IPS DF 6.9 (cell line): ENCODE measurements around the gene IVD.

Source experiments
- DNase-seq: peaks from one replicate; pipeline ENCODE4 v3.0.0-alpha.2; 2013; ENCODE audit warnings: low read depth, low spot score
- H3K27ac ChIP-seq: one replicate; pipeline ENCODE4 v1.5.1; 2013; ENCODE audit warnings: low read length, control low read depth
- H3K27me3 ChIP-seq: 2 replicates; pipeline ENCODE4 v1.6.1; 2013; ENCODE audit warnings: mild to moderate bottlenecking, low read length; ENCODE audit not compliant: control insufficient read depth, insufficient read depth
- H3K36me3 ChIP-seq: 2 replicates; pipeline ENCODE4 v1.6.1; 2013; ENCODE audit warnings: low read length; ENCODE audit not compliant: control insufficient read depth, insufficient read depth
- H3K4me1 ChIP-seq: 2 replicates; pipeline ENCODE4 v1.6.1; 2013; ENCODE audit warnings: low read length; ENCODE audit not compliant: control insufficient read depth, insufficient read depth
- H3K4me3 ChIP-seq: 2 replicates; pipeline ENCODE4 v1.5.1; 2013; ENCODE audit warnings: mild to moderate bottlenecking, low read length
- H3K9me3 ChIP-seq: 2 replicates; pipeline ENCODE4 v1.6.1; 2013; ENCODE audit warnings: low read length, inconsistent platforms; ENCODE audit not compliant: control insufficient read depth, insufficient read depth
- WGBS: extraction: QIAGEN DNeasy Blood & Tissue Kit; methylation state at CpG from one replicate; pipeline ENCODE4 v1.1.7; 2013; ENCODE audit warnings: mixed read lengths, missing lambda C conversion rate; ENCODE audit not compliant: insufficient read length, insufficient coverage; 5-methylcytosine and 5-hydroxymethylcytosine counted together

The IVD gene

DNA sequence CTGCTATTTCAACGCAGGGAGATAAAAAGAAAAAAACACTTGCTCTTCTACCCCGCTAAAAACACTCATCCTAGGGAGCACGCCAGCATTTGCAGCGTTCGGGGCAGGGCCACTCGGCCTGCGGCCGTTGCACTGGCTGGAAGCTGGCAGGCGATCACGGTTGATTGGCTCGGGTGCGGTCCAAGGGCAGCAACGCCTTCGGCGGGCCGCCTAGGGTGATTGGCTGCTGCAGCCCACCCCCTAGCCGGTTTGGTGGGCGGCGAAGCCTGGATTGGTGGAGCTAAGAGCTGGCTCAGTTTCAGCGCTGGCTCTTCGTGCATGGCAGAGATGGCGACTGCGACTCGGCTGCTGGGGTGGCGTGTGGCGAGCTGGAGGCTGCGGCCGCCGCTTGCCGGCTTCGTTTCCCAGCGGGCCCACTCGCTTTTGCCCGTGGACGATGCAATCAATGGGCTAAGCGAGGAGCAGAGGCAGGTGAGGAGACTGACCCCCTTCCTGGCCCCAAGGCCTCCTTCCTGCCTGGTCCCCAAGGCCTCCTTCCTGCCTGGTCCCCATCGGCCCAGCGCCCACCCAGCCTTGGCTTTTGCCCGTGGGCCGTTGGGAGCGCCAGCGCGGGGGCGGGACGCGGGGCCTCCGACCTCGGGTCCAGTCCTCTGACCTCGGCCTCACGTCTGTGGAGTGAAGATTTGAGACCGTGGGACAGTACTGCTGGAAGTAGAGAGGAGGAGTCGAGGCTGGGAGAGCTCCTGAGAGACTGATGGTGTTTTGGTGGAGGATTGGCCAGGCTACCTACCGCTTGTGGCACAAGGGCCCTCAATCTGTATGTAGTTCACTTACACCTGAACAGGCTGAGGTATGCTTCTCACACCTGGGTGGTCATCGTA is at the start of gene IVD:
Gene IVD (plus strand): TSS at position 295 of the 881 bp plus-strand sequence. CDS start 33 bp downstream, at position 328.
- no peaks in the 10 kb centered on the region for H3K4me1 ChIP-seq
- H3K27me3 ChIP-seq: no peaks in the 10 kb centered on the region
- H3K4me3 ChIP-seq: peak within 1 kb of the TSS; percentile 87
- H3K27ac ChIP-seq: no peak within 1 kb of the TSS
- H3K9me3 ChIP-seq: no peaks in the 10 kb centered on the region
- peaks cover 17% of the 10 kb centered on the region for H3K36me3 ChIP-seq
- peak; percentile 84 for DNase-seq
- WGBS: no CpG with 5 or more reads among the region's 54 CpGs

DNA sequence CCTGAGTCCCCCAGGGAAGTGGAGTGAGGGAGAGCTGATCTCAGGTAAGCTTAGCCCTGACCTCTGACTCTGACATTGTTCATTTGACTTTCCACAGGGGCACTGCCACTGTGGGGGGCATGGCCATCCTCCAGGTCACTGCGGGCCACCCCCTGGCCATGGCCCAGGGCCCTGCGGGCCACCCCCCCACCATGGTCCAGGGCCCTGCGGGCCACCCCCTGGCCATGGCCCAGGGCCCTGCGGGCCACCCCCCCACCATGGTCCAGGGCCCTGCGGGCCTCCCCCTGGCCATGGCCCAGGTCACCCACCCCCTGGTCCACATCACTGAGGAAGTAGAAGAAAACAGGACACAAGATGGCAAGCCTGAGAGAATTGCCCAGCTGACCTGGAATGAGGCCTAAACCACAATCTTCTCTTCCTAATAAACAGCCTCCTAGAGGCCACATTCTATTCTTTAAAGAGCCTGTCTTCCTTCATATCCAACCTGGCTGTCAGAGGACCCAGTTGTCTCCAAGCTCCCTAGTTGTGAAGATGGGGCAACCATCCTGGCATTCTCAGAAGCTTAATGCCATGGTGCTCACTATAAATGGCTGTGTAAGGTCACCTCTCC is 49.5 kb upstream of the IVD start:
- WGBS: no CpG with 5 or more reads among the region's 5 CpGs
- H3K36me3 ChIP-seq: no peaks in the 10 kb centered on the region
- DNase-seq: no peak
- no peak overlapping the region for H3K27ac ChIP-seq
- peaks cover 2% of the 10 kb centered on the region; the same call in 1 of the 2 replicates for H3K27me3 ChIP-seq
- no peaks in the 10 kb centered on the region for H3K9me3 ChIP-seq
- peaks cover 15% of the 10 kb centered on the region for H3K4me1 ChIP-seq
- no peak overlapping the region for H3K4me3 ChIP-seq

DNA sequence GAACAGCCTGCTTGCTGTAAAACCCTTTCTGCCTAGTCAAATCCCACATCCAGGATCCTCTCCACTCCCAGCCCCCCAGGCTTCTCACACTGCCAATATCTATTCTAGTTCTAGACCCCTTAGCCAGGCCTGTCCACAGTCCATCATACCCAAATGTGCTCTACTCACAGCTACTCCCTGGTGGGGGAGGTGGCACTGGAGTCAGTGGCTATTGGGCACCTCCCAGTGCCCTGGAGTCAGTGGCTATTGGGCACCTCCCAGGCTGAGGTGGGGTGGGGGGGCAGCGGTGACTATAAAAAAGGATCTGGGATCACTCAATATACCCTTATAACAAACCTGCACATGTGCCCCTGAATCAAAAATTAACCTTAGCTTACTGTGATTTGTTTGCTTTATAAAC is 48.3 kb upstream of the IVD start:
- H3K4me3 ChIP-seq: no peak overlapping the region
- DNase-seq: no peak
- no CpG with 5 or more reads among the region's 1 CpG for WGBS
- no peak overlapping the region for H3K27ac ChIP-seq
- no peaks in the 10 kb centered on the region for H3K36me3 ChIP-seq
- H3K4me1 ChIP-seq: peaks cover 15% of the 10 kb centered on the region
- H3K9me3 ChIP-seq: no peaks in the 10 kb centered on the region
- H3K27me3 ChIP-seq: peaks cover 2% of the 10 kb centered on the region; the same call in 1 of the 2 replicates

DNA sequence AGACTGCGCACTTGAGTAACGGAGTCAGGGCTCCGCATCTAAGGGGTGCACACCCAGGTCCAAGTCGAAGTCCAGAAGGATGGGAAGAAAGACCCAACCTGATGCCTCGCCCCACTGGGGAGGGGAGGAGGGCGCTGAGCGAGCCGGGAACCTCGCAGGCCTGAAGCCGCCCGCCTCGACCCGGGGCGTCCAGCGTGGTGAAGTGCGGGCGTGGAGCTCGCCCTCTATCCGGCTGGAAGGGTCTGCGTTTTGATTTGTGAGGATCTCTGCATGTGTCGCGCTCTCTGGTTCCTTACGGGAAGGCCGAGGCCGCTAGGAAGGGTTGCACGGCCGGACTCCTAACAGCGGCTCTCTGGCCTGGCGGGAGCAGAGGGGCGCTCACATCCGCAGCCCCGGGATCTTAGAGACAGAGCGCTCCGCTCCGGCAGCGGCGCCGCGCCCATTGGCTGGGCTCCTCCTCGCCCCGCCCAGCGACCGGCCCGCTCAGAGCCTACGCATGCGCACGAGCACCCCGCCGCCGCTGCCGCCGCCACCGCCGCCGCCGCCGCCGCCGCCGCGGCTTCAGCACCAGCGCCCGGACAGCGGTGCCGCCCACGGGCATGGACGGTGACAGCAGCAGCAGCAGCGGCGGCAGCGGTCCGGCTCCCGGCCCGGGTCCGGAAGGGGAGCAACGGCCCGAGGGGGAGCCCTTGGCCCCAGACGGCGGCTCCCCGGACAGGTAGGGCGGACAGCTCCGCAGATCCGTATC is 47.7 kb upstream of the IVD start, which contains the start of gene DISP2:
Gene DISP2 (plus strand): TSS at position 497 of the 748 bp plus-strand sequence. CDS start 103 bp downstream, at position 600.
- no peak for DNase-seq
- H3K27ac ChIP-seq: no peak within 1 kb of the TSS
- H3K9me3 ChIP-seq: no peaks in the 10 kb centered on the region
- peaks cover 2% of the 10 kb centered on the region; the same call in 1 of the 2 replicates for H3K27me3 ChIP-seq
- H3K36me3 ChIP-seq: no peaks in the 10 kb centered on the region
- no CpG with 5 or more reads among the region's 82 CpGs for WGBS
- peak within 1 kb of the TSS; percentile 44; the same call in 1 of the 2 replicates for H3K4me3 ChIP-seq
- H3K4me1 ChIP-seq: peaks cover 15% of the 10 kb centered on the region

DNA sequence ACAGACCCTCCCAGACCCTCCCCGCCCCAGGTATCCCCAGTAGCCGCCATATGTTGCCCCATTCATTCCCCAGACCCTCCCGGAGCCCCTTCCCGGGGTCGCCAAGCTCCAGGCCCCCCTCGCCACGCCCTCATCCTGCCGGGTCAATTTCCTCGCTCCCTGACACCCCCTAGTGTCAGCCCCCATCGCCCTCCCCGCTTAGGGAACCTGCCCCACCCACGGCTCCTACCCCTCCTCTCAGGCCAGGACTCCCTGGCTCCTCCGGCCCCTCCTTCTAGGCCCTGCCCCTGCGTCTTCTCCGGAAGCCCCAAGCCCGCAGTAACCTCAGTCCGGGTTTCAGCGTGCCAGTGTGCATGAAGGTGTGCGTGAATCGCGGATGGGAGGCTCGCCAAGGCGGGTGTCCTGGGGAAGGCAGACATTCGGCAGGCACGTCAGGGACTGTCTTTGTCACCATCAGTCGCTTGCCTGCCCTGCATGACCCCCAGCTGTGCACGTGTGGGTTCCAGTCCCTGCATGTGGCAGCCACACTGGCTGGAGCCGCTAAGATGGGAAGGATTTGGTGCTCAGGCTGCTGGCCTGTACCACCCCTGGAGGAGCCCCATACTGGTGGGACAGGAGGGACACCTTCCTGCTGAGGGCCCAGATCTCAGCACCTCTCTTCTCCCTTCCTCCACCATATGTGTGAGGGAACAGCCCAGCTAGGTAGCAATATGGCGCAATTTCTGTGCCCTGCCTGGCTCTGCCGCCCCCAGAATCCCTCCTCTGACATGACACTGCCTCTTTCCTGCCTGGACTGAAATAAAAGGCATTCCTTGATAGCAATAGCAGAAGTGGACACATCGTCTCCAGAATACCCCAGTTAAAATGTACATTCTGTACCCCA is 46.9 kb upstream of the IVD start:
- no CpG with 5 or more reads among the region's 31 CpGs for WGBS
- no peak for DNase-seq
- Histone ChIP-seq H3K27me3 (peaks cover 2% of the 10 kb centered on the region; the same call in 1 of the 2 replicates), H3K4me3 (peak overlapping the region; percentile 44; the same call in 1 of the 2 replicates), H3K36me3 (no peaks in the 10 kb centered on the region), H3K9me3 (no peaks in the 10 kb centered on the region), H3K27ac (no peak overlapping the region), H3K4me1 (peaks cover 15% of the 10 kb centered on the region)

DNA sequence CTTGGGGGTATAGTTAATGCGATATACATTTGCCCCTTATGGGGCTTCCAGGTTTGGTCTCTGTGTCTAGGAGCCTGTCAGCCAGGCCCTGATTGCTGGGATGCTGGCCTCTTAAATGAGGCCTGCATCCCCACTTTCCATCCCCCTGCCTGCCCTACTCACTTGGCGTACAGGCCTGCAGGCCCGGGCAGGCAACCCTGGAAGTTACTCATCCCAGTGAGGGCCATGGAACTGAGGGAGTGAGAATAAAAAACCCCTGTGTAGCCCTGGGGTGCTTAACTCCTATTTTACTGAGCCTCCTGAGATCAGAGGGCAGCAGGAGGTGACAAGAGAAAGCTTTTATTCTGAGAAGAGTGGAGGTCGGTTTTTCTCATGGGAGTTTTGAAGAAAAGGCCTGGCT is 45.6 kb upstream of the IVD start:
- H3K4me1 ChIP-seq: peaks cover 4% of the 10 kb centered on the region
- H3K4me3 ChIP-seq: no peak overlapping the region
- peaks cover 2% of the 10 kb centered on the region; the same call in 1 of the 2 replicates for H3K27me3 ChIP-seq
- H3K9me3 ChIP-seq: no peaks in the 10 kb centered on the region
- H3K36me3 ChIP-seq: no peaks in the 10 kb centered on the region
- H3K27ac ChIP-seq: no peak overlapping the region
- no peak for DNase-seq
- WGBS: no CpG with 5 or more reads among the region's 4 CpGs

DNA sequence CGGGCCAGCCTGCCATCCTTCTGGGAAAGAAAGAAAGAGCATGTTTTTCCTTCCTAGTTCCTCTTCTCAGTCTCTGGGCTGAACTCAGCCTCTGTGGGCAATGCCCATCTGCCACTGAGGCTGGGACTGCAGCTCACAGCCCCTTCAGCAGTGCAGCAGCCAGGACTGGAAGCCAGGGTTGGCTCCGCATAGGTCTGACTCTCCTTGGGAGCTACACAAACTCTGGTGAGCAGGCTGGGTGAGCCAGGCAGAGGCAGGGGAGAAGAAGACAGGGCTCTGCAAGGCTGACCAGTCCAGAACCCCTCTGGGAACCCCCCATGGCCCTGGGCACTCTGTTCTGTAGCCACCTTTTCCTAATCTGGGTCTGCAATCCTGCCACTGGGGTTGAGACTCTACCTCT is 44.0 kb upstream of the IVD start:
- Histone ChIP-seq H3K4me3 (no peak overlapping the region), H3K27ac (no peak overlapping the region), H3K27me3 (peaks cover 2% of the 10 kb centered on the region; the same call in 1 of the 2 replicates), H3K36me3 (no peaks in the 10 kb centered on the region), H3K4me1 (peaks cover 4% of the 10 kb centered on the region), H3K9me3 (no peaks in the 10 kb centered on the region)
- WGBS: no CpG with 5 or more reads among the region's 2 CpGs
- no peak for DNase-seq

DNA sequence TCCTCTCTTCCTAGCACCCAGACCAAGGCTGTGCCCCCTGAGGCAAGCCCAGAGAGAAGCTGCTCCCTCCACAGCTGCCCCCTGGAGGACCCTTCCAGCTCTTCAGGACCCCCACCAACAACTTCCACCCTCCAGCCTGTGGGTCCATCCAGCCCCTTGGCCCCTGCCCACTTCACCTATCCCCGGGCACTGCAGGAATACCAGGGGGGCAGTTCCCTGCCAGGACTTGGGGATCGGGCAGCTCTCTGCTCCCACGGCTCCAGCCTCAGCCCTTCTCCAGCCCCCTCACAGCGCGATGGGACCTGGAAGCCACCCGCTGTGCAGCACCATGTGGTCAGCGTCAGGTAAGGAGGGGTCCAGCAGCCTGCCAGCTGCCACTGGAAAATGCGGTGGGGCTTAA is 42.0 kb upstream of the IVD start:
- Histone ChIP-seq H3K4me1 (peaks cover 5% of the 10 kb centered on the region), H3K36me3 (no peaks in the 10 kb centered on the region), H3K4me3 (no peak overlapping the region), H3K27ac (no peak overlapping the region), H3K9me3 (no peaks in the 10 kb centered on the region), H3K27me3 (no peaks in the 10 kb centered on the region; the same call in 1 of the 2 replicates)
- WGBS: no CpG with 5 or more reads among the region's 8 CpGs
- no peak for DNase-seq

DNA sequence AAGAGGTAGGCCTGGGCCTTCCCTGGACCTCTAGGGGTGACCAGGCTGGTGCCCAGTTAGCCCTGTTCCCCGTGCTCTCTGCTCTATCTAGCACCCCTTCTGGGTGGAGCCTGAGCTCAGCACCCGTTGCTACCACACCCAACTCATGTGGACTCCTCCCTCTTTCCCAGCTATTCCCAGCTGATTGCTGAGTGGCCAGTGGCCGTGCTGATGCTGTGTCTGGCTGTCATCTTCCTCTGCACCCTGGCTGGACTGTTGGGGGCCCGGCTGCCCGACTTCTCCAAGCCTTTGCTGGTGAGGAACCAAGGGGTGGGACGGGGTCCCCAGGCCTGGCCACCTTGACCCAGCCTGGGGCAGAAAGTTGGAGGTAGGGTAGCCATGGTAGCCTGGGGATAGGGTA is 41.3 kb upstream of the IVD start:
- Histone ChIP-seq H3K4me3 (no peak overlapping the region), H3K27me3 (no peaks in the 10 kb centered on the region; the same call in 1 of the 2 replicates), H3K9me3 (no peaks in the 10 kb centered on the region), H3K27ac (no peak overlapping the region), H3K36me3 (no peaks in the 10 kb centered on the region), H3K4me1 (peaks cover 1% of the 10 kb centered on the region; the same call in 1 of the 2 replicates)
- no CpG with 5 or more reads among the region's 6 CpGs for WGBS
- no peak for DNase-seq
